Neuronal stem cell (in vitro differentiated cells): ENCODE measurements around the gene KLF13.

Experiments
- DNase-seq: peaks from one replicate; pipeline ENCODE4 v3.0.0-alpha.2; 2013; ENCODE audit warnings: low spot score
- H2AFZ ChIP-seq: one replicate; pipeline ENCODE4 v1.6.1; 2013; ENCODE audit warnings: mild to moderate bottlenecking, low read length, inconsistent platforms
- H2AK5ac ChIP-seq: 2 replicates; pipeline ENCODE4 v1.6.1; 2013; ENCODE audit warnings: low read depth, mild to moderate bottlenecking, inconsistent platforms, low read length, moderate library complexity, mixed read lengths
- H2BK120ac ChIP-seq: 2 replicates; pipeline ENCODE4 v1.6.1; 2013; ENCODE audit warnings: low read depth, mild to moderate bottlenecking, inconsistent platforms, low read length, moderate library complexity, mixed read lengths
- H2BK12ac ChIP-seq: one replicate; pipeline ENCODE4 v1.6.1; 2013; ENCODE audit warnings: low read length, inconsistent platforms
- H2BK15ac ChIP-seq: 2 replicates; pipeline ENCODE4 v1.6.1; 2013; ENCODE audit warnings: mild to moderate bottlenecking, low read length, inconsistent platforms, mixed read lengths
- H2BK5ac ChIP-seq: one replicate; pipeline ENCODE4 v1.6.1; 2013; ENCODE audit warnings: inconsistent platforms, mild to moderate bottlenecking, low read length, moderate library complexity
- H3K14ac ChIP-seq: one replicate; pipeline ENCODE4 v1.6.1; 2013; ENCODE audit warnings: low read length, inconsistent platforms
- H3K18ac ChIP-seq: 2 replicates; pipeline ENCODE4 v1.6.1; 2013; ENCODE audit warnings: low read length, inconsistent platforms
- H3K23ac ChIP-seq: 2 replicates; pipeline ENCODE4 v1.6.1; 2013; ENCODE audit warnings: low read depth, mild to moderate bottlenecking, mixed read lengths, low read length, inconsistent platforms; ENCODE audit not compliant: poor library complexity
- H3K27ac ChIP-seq: replicated peaks from 3 replicates; pipeline ENCODE4 v1.5.1; 2013; ENCODE audit warnings: low read length, inconsistent platforms
- H3K27me3 ChIP-seq, 3 experiments: 2 replicates each; pipeline ENCODE4 v1.6.1; 2013; ENCODE audit warnings: low read length in 3 of 3, mild to moderate bottlenecking in 2 of 3, inconsistent platforms in 1 of 3, low read depth in 1 of 3, mixed read lengths in 1 of 3, moderate library complexity in 1 of 3; ENCODE audit not compliant: control insufficient read depth in 3 of 3, insufficient read depth in 3 of 3
- H3K36me3 ChIP-seq, 2 donors: replicated peaks in 1 of 2; 2 replicates each; pipeline ENCODE4 v1.6.1; 2013; ENCODE audit warnings: low read length in 2 of 2; ENCODE audit not compliant: control insufficient read depth in 2 of 2, insufficient read depth in 2 of 2
- H3K4ac ChIP-seq: 2 replicates; pipeline ENCODE4 v1.6.1; 2013; ENCODE audit warnings: inconsistent platforms, mild to moderate bottlenecking, low read length, moderate library complexity
- H3K4me1 ChIP-seq, 2 donors: 1 replicate in 1 of 2; 2 replicates in 1 of 2; pipeline ENCODE4 v1.6.1; 2013; ENCODE audit warnings: low read length in 2 of 2, low read depth in 1 of 2; ENCODE audit not compliant: control insufficient read depth in 2 of 2, insufficient read depth in 1 of 2
- H3K4me2 ChIP-seq: one replicate; pipeline ENCODE4 v1.6.1; 2013; ENCODE audit warnings: mild to moderate bottlenecking, low read length, inconsistent platforms; ENCODE audit not compliant: insufficient read depth, poor library complexity, severe bottlenecking
- H3K4me3 ChIP-seq, 2 donors: 2 replicates each; pipeline ENCODE4 v1.5.1; 2013; ENCODE audit warnings: low read length in 2 of 2, mild to moderate bottlenecking in 2 of 2, inconsistent platforms in 1 of 2, moderate library complexity in 1 of 2
- H3K79me1 ChIP-seq: one replicate; pipeline ENCODE4 v1.6.1; 2013; ENCODE audit warnings: low read depth, mild to moderate bottlenecking, inconsistent platforms, low read length, moderate library complexity
- H3K9ac ChIP-seq: one replicate; pipeline ENCODE4 v1.6.1; 2013; ENCODE audit warnings: mild to moderate bottlenecking, low read depth, low read length, inconsistent platforms; ENCODE audit not compliant: poor library complexity
- H3K9me3 ChIP-seq, 2 donors: replicated peaks in 1 of 2; 2 replicates each; pipeline versions ENCODE3 to v1.6.1; 2013; ENCODE audit warnings: low read length in 2 of 2, mild to moderate bottlenecking in 2 of 2, inconsistent platforms in 1 of 2, low read depth in 1 of 2, mixed read lengths in 1 of 2, moderate library complexity in 1 of 2; ENCODE audit not compliant: control insufficient read depth in 2 of 2, insufficient read depth in 1 of 2
- H4K8ac ChIP-seq: one replicate; pipeline ENCODE4 v1.6.1; 2013; ENCODE audit warnings: low read depth, mild to moderate bottlenecking, inconsistent platforms, low read length, moderate library complexity
- H4K91ac ChIP-seq: one replicate; pipeline ENCODE4 v1.6.1; 2013; ENCODE audit warnings: low read length, low read depth, mild to moderate bottlenecking, inconsistent platforms; ENCODE audit not compliant: poor library complexity
- WGBS, 2 donors: extraction: QIAGEN DNeasy Blood & Tissue Kit; methylation state at CpG; one replicate each; pipeline ENCODE4 v1.1.7; 2013; ENCODE audit warnings: missing lambda C conversion rate in 2 of 2, mixed read lengths in 1 of 2; ENCODE audit not compliant: insufficient read length in 2 of 2, insufficient replicate concordance in 1 of 2; ENCODE audit errors: extremely low coverage in 2 of 2; 5-methylcytosine and 5-hydroxymethylcytosine counted together

KLF13 gene

GRCh38 chr15:31327669-31328427 lies 1.2 kb downstream of the KLF13 start:
- Histone ChIP-seq H3K4me2 (peak overlapping the region; percentile 94), H4K8ac (no peak overlapping the region), H2BK120ac (no peak overlapping the region), H3K9me3 (no peaks in the 10 kb centered on the region), H3K27ac (no peak overlapping the region), H3K14ac (peak overlapping the region; percentile 77), H3K36me3 (peaks cover 0 to 2% of the 10 kb centered on the region in 2 donors), H3K4ac (no peak overlapping the region), H3K18ac (peak overlapping the region; percentile 98), H3K23ac (peak overlapping the region; percentile 50), H2AK5ac (peak overlapping the region; percentile 50), H3K4me1 (peaks cover 6 to 14% of the 10 kb centered on the region in 2 donors), H2BK12ac (no peak overlapping the region), H2BK15ac (peak overlapping the region; percentile 82), H3K27me3 (peaks cover 0 to 23% (median 7%) of the 10 kb centered on the region in 3 experiments), H2BK5ac (peak overlapping the region; percentile 72), H4K91ac (no peak overlapping the region), H3K9ac (peak overlapping the region; percentile 83), H2AFZ (peak overlapping the region; percentile 98), H3K79me1 (peaks cover 9% of the 10 kb centered on the region), H3K4me3 (peak overlapping the region; percentile 86 to 93)
- DNase-seq: no peak
- WGBS, 2 donors: no CpG with 5 or more reads among the region's 108 CpGs

- H3K4ac ChIP-seq: no peak overlapping the region
- no peak overlapping the region for H4K91ac ChIP-seq
- peak overlapping the region; percentile 86 to 93 for H3K4me3 ChIP-seq
- peak overlapping the region; percentile 81 for H3K18ac ChIP-seq
- peak overlapping the region; percentile 94 for H3K4me2 ChIP-seq
- peaks cover 0 to 22% (median 7%) of the 10 kb centered on the region in 3 experiments for H3K27me3 ChIP-seq
- no peak overlapping the region for H2BK12ac ChIP-seq
- H3K79me1 ChIP-seq: peaks cover 9% of the 10 kb centered on the region
- no peak overlapping the region for H3K27ac ChIP-seq
- H2AK5ac ChIP-seq: no peak overlapping the region
- H3K14ac ChIP-seq: no peak overlapping the region
- peak overlapping the region; percentile 50 for H3K23ac ChIP-seq
- H4K8ac ChIP-seq: no peak overlapping the region
- peak overlapping the region; percentile 98 for H2AFZ ChIP-seq
- no peak overlapping the region for H2BK120ac ChIP-seq
- no peaks in the 10 kb centered on the region for H3K9me3 ChIP-seq
- peaks cover 0 to 2% of the 10 kb centered on the region in 2 donors for H3K36me3 ChIP-seq
- WGBS, 2 donors: no CpG with 5 or more reads among the region's 35 CpGs
- peak overlapping the region; percentile 85 for H3K9ac ChIP-seq
- peak overlapping the region; percentile 72 for H2BK5ac ChIP-seq
- no peak for DNase-seq
- H2BK15ac ChIP-seq: no peak overlapping the region
- H3K4me1 ChIP-seq: peaks cover 6 to 14% of the 10 kb centered on the region in 2 donors
Measured at GRCh38 chr15:31328428-31328968, 1.9 kb downstream of the KLF13 start.

GRCh38 chr15:31328969-31329639 lies 2.5 kb downstream of the KLF13 start:
- Histone ChIP-seq H3K4ac (no peak overlapping the region), H2BK120ac (no peak overlapping the region), H3K79me1 (peaks cover 11% of the 10 kb centered on the region), H2AFZ (no peak overlapping the region), H3K9ac (peak overlapping the region; percentile 57), H3K23ac (no peak overlapping the region), H3K18ac (peak overlapping the region; percentile 45), H4K8ac (no peak overlapping the region), H3K4me1 (peaks cover 6 to 14% of the 10 kb centered on the region in 2 donors), H3K36me3 (peaks cover 0 to 2% of the 10 kb centered on the region in 2 donors), H3K9me3 (no peaks in the 10 kb centered on the region), H3K4me2 (peak overlapping the region; percentile 94), H2BK5ac (no peak overlapping the region), H3K4me3 (peak overlapping the region; percentile 72 to 86), H2BK12ac (no peak overlapping the region), H3K27ac (no peak overlapping the region), H2BK15ac (no peak overlapping the region), H3K27me3 (peaks cover 0 to 16% (median 7%) of the 10 kb centered on the region in 3 experiments), H3K14ac (no peak overlapping the region), H2AK5ac (no peak overlapping the region), H4K91ac (no peak overlapping the region)
- DNase-seq: no peak
- WGBS, 2 donors: no CpG with 5 or more reads among the region's 29 CpGs

GRCh38 chr15:31329640-31330010 lies 3.0 kb downstream of the KLF13 start:
- Histone ChIP-seq H3K4me2 (peak overlapping the region; percentile 94), H2AFZ (no peak overlapping the region), H3K27ac (no peak overlapping the region), H2AK5ac (no peak overlapping the region), H2BK15ac (no peak overlapping the region), H3K27me3 (peaks cover 0 to 11% (median 5%) of the 10 kb centered on the region in 3 experiments), H3K23ac (no peak overlapping the region), H3K9me3 (no peaks in the 10 kb centered on the region), H3K9ac (peak overlapping the region; percentile 68), H2BK12ac (no peak overlapping the region), H2BK5ac (no peak overlapping the region), H3K18ac (peak overlapping the region; percentile 0), H3K14ac (no peak overlapping the region), H3K4me1 (peaks cover 6 to 14% of the 10 kb centered on the region in 2 donors), H3K36me3 (peaks cover 0 to 2% of the 10 kb centered on the region in 2 donors), H3K4me3 (no peak overlapping the region), H4K91ac (no peak overlapping the region), H2BK120ac (no peak overlapping the region), H3K79me1 (peaks cover 11% of the 10 kb centered on the region), H4K8ac (no peak overlapping the region), H3K4ac (no peak overlapping the region)
- no CpG with 5 or more reads among the region's 15 CpGs for WGBS, 2 donors
- no peak for DNase-seq
